ENCODE results near the gene SPINT2.

DNA sequence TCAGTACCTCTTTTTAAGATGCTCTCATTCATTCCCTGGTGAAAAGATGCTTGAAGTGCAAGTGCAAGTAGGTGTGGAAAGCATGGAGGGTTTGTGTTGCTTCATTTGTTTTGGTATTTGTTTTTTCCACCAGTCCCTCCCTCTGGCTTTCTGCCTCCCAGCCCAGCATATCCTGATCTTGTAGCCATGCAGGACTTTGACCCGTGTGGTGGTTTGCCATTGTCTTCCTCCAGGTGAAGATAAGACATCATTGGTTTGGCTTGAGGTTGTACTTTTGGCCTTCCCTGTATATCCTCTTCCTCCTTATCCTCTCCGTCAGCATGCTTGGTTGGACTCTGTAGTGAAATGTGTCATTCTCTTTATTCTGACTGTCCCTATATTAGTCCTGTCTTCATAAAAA is 9.1 kb downstream of the SPINT2 start:
- TF ChIP-seq, protein P1, sequence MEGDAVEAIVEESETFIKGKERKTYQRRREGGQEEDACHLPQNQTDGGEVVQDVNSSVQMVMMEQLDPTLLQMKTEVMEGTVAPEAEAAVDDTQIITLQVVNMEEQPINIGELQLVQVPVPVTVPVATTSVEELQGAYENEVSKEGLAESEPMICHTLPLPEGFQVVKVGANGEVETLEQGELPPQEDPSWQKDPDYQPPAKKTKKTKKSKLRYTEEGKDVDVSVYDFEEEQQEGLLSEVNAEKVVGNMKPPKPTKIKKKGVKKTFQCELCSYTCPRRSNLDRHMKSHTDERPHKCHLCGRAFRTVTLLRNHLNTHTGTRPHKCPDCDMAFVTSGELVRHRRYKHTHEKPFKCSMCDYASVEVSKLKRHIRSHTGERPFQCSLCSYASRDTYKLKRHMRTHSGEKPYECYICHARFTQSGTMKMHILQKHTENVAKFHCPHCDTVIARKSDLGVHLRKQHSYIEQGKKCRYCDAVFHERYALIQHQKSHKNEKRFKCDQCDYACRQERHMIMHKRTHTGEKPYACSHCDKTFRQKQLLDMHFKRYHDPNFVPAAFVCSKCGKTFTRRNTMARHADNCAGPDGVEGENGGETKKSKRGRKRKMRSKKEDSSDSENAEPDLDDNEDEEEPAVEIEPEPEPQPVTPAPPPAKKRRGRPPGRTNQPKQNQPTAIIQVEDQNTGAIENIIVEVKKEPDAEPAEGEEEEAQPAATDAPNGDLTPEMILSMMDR (IDR thresholded peaks at IDR 0.05), result no peak
- TF ChIP-seq POLR2AphosphoS5 (IDR thresholded peaks at IDR 0.05; ENCODE audit: low read depth, low read length), result no peak

Measured in Panc1 (cell line).